Upper lobe of right lung (tissue), 1 donor: ENCODE results near the gene CEMIP. TPM values are rescaled to one million over a fixed set of nuclear protein-coding genes. Genes with fewer than 3 reads are reported as not detected.

Experiments used
- ATAC-seq: fragments of 200-7000 bp; cut with Tn5 transposase; one replicate; pipeline ENCODE4 v1.9.1; 2020; ENCODE audit warnings: mild to moderate bottlenecking, moderate library complexity
- DNase-seq: peaks from one replicate; pipeline ENCODE4 v3.0.0-alpha.2; 2020
- H3K27ac ChIP-seq: fragments of 200-600 bp; one replicate; pipeline ENCODE4 v1.8.0; 2022
- H3K27me3 ChIP-seq: fragments of 200-600 bp; one replicate; pipeline ENCODE4 v1.8.0; 2022; ENCODE audit warnings: mild to moderate bottlenecking
- H3K36me3 ChIP-seq: fragments of 200-600 bp; one replicate; pipeline ENCODE4 v1.8.0; 2022
- H3K4me1 ChIP-seq: fragments of 200-600 bp; one replicate; pipeline ENCODE4 v1.8.0; 2022
- H3K4me3 ChIP-seq: fragments of 200-600 bp; one replicate; pipeline ENCODE4 v1.8.0; 2022; ENCODE audit warnings: mild to moderate bottlenecking
- H3K9me3 ChIP-seq: fragments of 200-600 bp; one replicate; pipeline ENCODE4 v1.8.0; 2022
- CTCF ChIP-seq: fragments of 200-600 bp; IDR thresholded peaks from one replicate; pipeline ENCODE4 v1.8.0; 2022; ENCODE audit warnings: antibody characterized with exemption
- intact Hi-C: fragments of 100-400 bp; cut with DNase I; formaldehyde crosslinking; loops from one replicate; pipeline ENCODE4 v1.11.0; 2022
- total RNA-seq: library from RNA; stranded (reverse); fragmentation: NEBNext Ultra II Directional; extraction: Animal tissue kit (Norgen Biotek cat#: 25700); gene quantifications from one replicate; pipeline ENCODE4 v1.2.1, GENCODE V29; 2021
- donor health status: DM: no; HTN: yes; CAD: no; lungs with severe emphysema.

Gene CEMIP
- total RNA-seq, 1 donor from 2014 or later = 17.3 TPM

GRCh38 chr15:80966431-80967197 is 187.4 kb downstream of the CEMIP start:
- Histone ChIP-seq H3K27ac (no peak overlapping the region), H3K27me3 (no peaks in the 10 kb centered on the region), H3K4me3 (no peak overlapping the region), H3K4me1 (no peaks in the 10 kb centered on the region), H3K36me3 (peaks cover 7% of the 10 kb centered on the region), H3K9me3 (no peaks in the 10 kb centered on the region)
- no peak for TF ChIP-seq CTCF
- intact Hi-C loops = no loop called here
- no peak for DNase-seq
- no peak for ATAC-seq

- Histone ChIP-seq H3K27ac (no peak overlapping the region), H3K36me3 (peaks cover 7% of the 10 kb centered on the region), H3K4me3 (no peak overlapping the region), H3K27me3 (no peaks in the 10 kb centered on the region), H3K9me3 (no peaks in the 10 kb centered on the region), H3K4me1 (no peaks in the 10 kb centered on the region)
- ATAC-seq (peak; percentile 44), DNase-seq (no peak)
- TF ChIP-seq CTCF = no peak
- intact Hi-C loops = no loop called here
Observed at GRCh38 chr15:80967451-80967850, 188.3 kb downstream of the CEMIP start.

- intact Hi-C loops = no loop called here
Observed at GRCh38 chr15:80967991-80968510, 188.9 kb downstream of the CEMIP start.

GRCh38 chr15:80969316-80969715 is 190.1 kb downstream of the CEMIP start:
- intact Hi-C loops = no loop called here
- no peak overlapping the region for H3K27ac ChIP-seq

More at GRCh38 chr15:80967991-80968510, 188.9 kb downstream of the CEMIP start:
- DNase-seq = no peak
- Histone ChIP-seq H3K27ac (no peak overlapping the region), H3K36me3 (peaks cover 7% of the 10 kb centered on the region), H3K27me3 (no peaks in the 10 kb centered on the region), H3K9me3 (no peaks in the 10 kb centered on the region), H3K4me3 (no peak overlapping the region), H3K4me1 (no peaks in the 10 kb centered on the region)
- TF ChIP-seq CTCF = no peak
- ATAC-seq = no peak

GRCh38 chr15:80970018-80970657 is 191.0 kb downstream of the CEMIP start:
- DNase-seq = no peak
- intact Hi-C loops = loop anchor here (10.0 kb wide), 1 partner anchor 515 kb away; no protein-coding TSS in a partner anchor
- peak; percentile 84 for TF ChIP-seq CTCF
- Histone ChIP-seq H3K27me3 (no peaks in the 10 kb centered on the region), H3K4me3 (no peak overlapping the region), H3K27ac (no peak overlapping the region), H3K36me3 (peaks cover 12% of the 10 kb centered on the region), H3K9me3 (no peaks in the 10 kb centered on the region), H3K4me1 (no peaks in the 10 kb centered on the region)
- ATAC-seq = peak; percentile 89

More at GRCh38 chr15:80969316-80969715, 190.1 kb downstream of the CEMIP start:
- no peak for ATAC-seq
- no peaks in the 10 kb centered on the region for H3K9me3 ChIP-seq
- no peak for TF ChIP-seq CTCF
- no peak overlapping the region for H3K4me3 ChIP-seq
- peaks cover 12% of the 10 kb centered on the region for H3K36me3 ChIP-seq
- no peaks in the 10 kb centered on the region for H3K4me1 ChIP-seq
- DNase-seq = no peak
- H3K27me3 ChIP-seq = no peaks in the 10 kb centered on the region
